ENCODE results near the gene MTAP.

The MTAP gene

GRCh38 chr9:21935631-21936030 lies 133.2 kb downstream of the MTAP start:
- Histone ChIP-seq H3K27ac (replicated peaks) (no peak overlapping the region), H3K4me3 (replicated peaks; ENCODE audit: insufficient read depth, low read length) (no peak overlapping the region), H3K27me3 (ENCODE audit: insufficient read depth, poor library complexity, severe bottlenecking) (no peaks in the 10 kb centered on the region)
- TF ChIP-seq, protein P1, sequence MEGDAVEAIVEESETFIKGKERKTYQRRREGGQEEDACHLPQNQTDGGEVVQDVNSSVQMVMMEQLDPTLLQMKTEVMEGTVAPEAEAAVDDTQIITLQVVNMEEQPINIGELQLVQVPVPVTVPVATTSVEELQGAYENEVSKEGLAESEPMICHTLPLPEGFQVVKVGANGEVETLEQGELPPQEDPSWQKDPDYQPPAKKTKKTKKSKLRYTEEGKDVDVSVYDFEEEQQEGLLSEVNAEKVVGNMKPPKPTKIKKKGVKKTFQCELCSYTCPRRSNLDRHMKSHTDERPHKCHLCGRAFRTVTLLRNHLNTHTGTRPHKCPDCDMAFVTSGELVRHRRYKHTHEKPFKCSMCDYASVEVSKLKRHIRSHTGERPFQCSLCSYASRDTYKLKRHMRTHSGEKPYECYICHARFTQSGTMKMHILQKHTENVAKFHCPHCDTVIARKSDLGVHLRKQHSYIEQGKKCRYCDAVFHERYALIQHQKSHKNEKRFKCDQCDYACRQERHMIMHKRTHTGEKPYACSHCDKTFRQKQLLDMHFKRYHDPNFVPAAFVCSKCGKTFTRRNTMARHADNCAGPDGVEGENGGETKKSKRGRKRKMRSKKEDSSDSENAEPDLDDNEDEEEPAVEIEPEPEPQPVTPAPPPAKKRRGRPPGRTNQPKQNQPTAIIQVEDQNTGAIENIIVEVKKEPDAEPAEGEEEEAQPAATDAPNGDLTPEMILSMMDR (IDR thresholded peaks at IDR 0.05; ENCODE audit: insufficient read depth, low read length): no peak
- no peak for TF ChIP-seq GABPA (IDR thresholded peaks at IDR 0.05; ENCODE audit: low read depth)
- TF ChIP-seq POLR2AphosphoS5 (IDR thresholded peaks at IDR 0.05; ENCODE audit: low read depth): no peak
- TF ChIP-seq REST (IDR thresholded peaks at IDR 0.05; ENCODE audit: insufficient replicate concordance, low read depth): no peak
- no peak for TF ChIP-seq SPI1 (IDR thresholded peaks at IDR 0.05; ENCODE audit: borderline replicate concordance, low read depth)
- DNase-seq (ENCODE audit: low read depth in 1 of 2, low spot score in 1 of 2): no peak

DNA sequence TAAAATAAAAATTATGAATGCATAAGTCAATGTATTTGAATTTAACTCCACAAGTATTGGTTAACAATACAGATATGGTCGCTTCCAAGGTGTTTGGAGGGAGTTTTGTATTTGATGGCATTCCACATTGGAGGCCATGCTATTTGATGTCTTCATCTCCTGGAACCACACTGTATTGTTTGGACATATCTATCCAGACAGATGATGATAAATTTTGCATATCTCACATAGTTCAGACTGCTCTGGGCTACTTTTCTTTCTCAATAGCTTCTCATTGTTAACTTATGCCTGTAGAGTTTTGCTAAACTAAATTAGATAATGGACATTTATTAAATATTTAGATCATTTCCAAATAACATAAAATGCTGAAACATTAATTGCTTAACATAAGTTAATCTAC lies 133.7 kb downstream of the MTAP start:
- Histone ChIP-seq H3K27ac (replicated peaks) (no peak overlapping the region), H3K4me3 (replicated peaks; ENCODE audit: insufficient read depth, low read length) (no peak overlapping the region), H3K27me3 (ENCODE audit: insufficient read depth, poor library complexity, severe bottlenecking) (no peaks in the 10 kb centered on the region)
- TF ChIP-seq REST (IDR thresholded peaks at IDR 0.05; ENCODE audit: insufficient replicate concordance, low read depth) (no peak), POLR2AphosphoS5 (IDR thresholded peaks at IDR 0.05; ENCODE audit: low read depth) (no peak), GABPA (IDR thresholded peaks at IDR 0.05; ENCODE audit: low read depth) (no peak)
- no peak for DNase-seq (ENCODE audit: low read depth in 1 of 2, low spot score in 1 of 2)

GRCh38 chr9:21941337-21941995 lies 139.0 kb downstream of the MTAP start:
- no peak for DNase-seq (ENCODE audit: low read depth in 1 of 2, low spot score in 1 of 2)
- no peak overlapping the region for H3K27ac ChIP-seq (replicated peaks)
- TF ChIP-seq REST (IDR thresholded peaks at IDR 0.05; ENCODE audit: insufficient replicate concordance, low read depth) (no peak), POLR2AphosphoS5 (IDR thresholded peaks at IDR 0.05; ENCODE audit: low read depth) (no peak), GABPA (IDR thresholded peaks at IDR 0.05; ENCODE audit: low read depth) (no peak), SPI1 (IDR thresholded peaks at IDR 0.05; ENCODE audit: borderline replicate concordance, low read depth) (no peak)
- TF ChIP-seq, protein P1 (IDR thresholded peaks at IDR 0.05; ENCODE audit: insufficient read depth, low read length): no peak
- H3K4me3 ChIP-seq (replicated peaks; ENCODE audit: insufficient read depth, low read length): no peak overlapping the region
- H3K27me3 ChIP-seq (ENCODE audit: insufficient read depth, poor library complexity, severe bottlenecking): no peaks in the 10 kb centered on the region

Measured in HL-60 (cell line).